H1 (cell line): Measurements from ENCODE around the gene C1orf21. TPM values are rescaled to one million over a fixed set of nuclear protein-coding genes. Genes with fewer than 3 reads are reported as not detected.

Experiments used
- KDM1A ChIP-seq: fragments of 200-600, 300-600 bp; sonication (generic); IDR thresholded peaks from 2 replicates; pipeline ENCODE4 v1.7.1; 2016; ENCODE audit warnings: mild to moderate bottlenecking, low read length, borderline replicate concordance
- TBP ChIP-seq: IDR thresholded peaks from 2 replicates; pipeline ENCODE4 v1.6.1; 2011; ENCODE audit warnings: low read depth, low read length, improper control_type of control experiment
- ZNF274 ChIP-seq: IDR thresholded peaks from 2 replicates; pipeline ENCODE4 v1.7.0; 2012; ENCODE audit warnings: low read length, borderline replicate concordance; ENCODE audit errors: extremely low read depth
- polyA plus RNA-seq, 7 experiments: library from polyadenylated mRNA; depleted of rRNA in 3 of 7; stranded (reverse) in 5 of 7; unstranded in 2 of 7; fragments of >200 nt in 5 of 7; fragments of 200-250 nt in 2 of 7; gene quantifications; 1 replicate in 5 of 7; 2 replicates in 1 of 7; 4 replicates in 1 of 7; pipeline versions ENCODE4 v1.2.1 to v1.2.3, GENCODE V29; 2011 to 2013; ENCODE audit warnings: missing spikeins in 2 of 7, mixed read lengths in 2 of 7
- total RNA-seq: library from RNA; stranded (reverse); fragmentation: NEBNext Ultra II Directional; extraction: Animal tissue kit (Norgen Biotek cat#: 25700); gene quantifications from 2 replicates; pipeline ENCODE4 v1.2.1, GENCODE V29; 2021

C1orf21 gene
- total and polyA plus RNA-seq, 2 of the 8 experiments (the other 6 are each of a cell fraction or from before 2014, with no cell fraction given): 16.6 to 51.0 TPM

DNA sequence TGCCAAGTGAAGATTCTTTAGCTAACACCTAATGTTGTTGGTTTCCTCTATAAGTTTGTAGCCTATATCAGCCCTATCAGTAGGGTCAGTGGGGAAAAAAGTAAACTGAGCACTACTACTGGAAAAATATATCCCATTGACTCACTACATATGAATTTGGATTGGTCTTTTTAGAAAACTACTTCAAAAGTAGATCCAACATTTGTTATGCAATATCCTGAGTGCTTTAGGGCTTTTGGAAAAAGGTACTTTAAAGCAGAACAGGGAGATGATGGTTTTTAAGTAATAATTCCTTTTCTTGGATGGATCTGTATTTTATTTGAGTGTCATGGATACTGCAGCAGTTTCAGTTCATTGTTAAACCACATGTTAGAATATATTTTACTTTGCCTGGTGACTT is 7.1 kb downstream of the C1orf21 start (continued):
- TF ChIP-seq KDM1A (no peak), ZNF274 (no peak), TBP (no peak)
- TF ChIP-seq, all 59 proteins: peak for 0
